GM12865 (cell line): ENCODE results near the gene MOG.

Experiments
- DNase-seq: peaks from one replicate; pipeline ENCODE4 v3.0.0; 2010; ENCODE audit warnings: low read depth
- H3K4me3 ChIP-seq: 2 replicates; pipeline ENCODE4 v1.5.1; 2011; ENCODE audit warnings: mild to moderate bottlenecking, low read depth, low read length, control low read depth
- CTCF ChIP-seq: IDR thresholded peaks from 2 replicates; pipeline ENCODE4 v1.5.1; 2011; ENCODE audit warnings: low read length, control low read depth, low read depth, inconsistent platforms; ENCODE audit not compliant: insufficient read depth; ENCODE audit errors: missing control alignments

MOG gene

GRCh38 chr6:29678114-29678513 is 21.2 kb downstream of the MOG start:
- no peak for TF ChIP-seq CTCF
- no peak for DNase-seq
- H3K4me3 ChIP-seq = no peak overlapping the region

- no peak for DNase-seq
- no peak overlapping the region for H3K4me3 ChIP-seq
Measured at GRCh38 chr6:29679962-29680361, 23.1 kb downstream of the MOG start.

GRCh38 chr6:29680416-29680815 is 23.5 kb downstream of the MOG start:
- H3K4me3 ChIP-seq = no peak overlapping the region
- no peak for DNase-seq
- TF ChIP-seq CTCF = no peak

More at GRCh38 chr6:29679962-29680361, 23.1 kb downstream of the MOG start:
- no peak for TF ChIP-seq CTCF

GRCh38 chr6:29680904-29681303 is 24.0 kb downstream of the MOG start, which contains the start of gene ZFP57:
Gene ZFP57 (minus strand): TSS chr6:29681152. CDS start chr6:29677003, 4,149 bp downstream.
- TF ChIP-seq CTCF = no peak
- DNase-seq = no peak
- no peak within 1 kb of the TSS; the same call in 1 of the 2 replicates for H3K4me3 ChIP-seq

GRCh38 chr6:29681811-29682210 is 24.9 kb downstream of the MOG start:
- no peak for DNase-seq
- H3K4me3 ChIP-seq = no peak overlapping the region
- TF ChIP-seq CTCF = no peak

GRCh38 chr6:29685718-29686326 is 28.9 kb downstream of the MOG start:
- TF ChIP-seq CTCF = no peak
- H3K4me3 ChIP-seq = no peak overlapping the region
- DNase-seq = no peak

GRCh38 chr6:29694637-29695036 is 37.7 kb downstream of the MOG start:
- no peak overlapping the region for H3K4me3 ChIP-seq
- TF ChIP-seq CTCF = no peak
- DNase-seq = no peak
